Measurements from ENCODE around the gene ANKRD24. TPM values are rescaled to one million over a fixed set of nuclear protein-coding genes. Genes with fewer than 3 reads are reported as not detected.

The ANKRD24 gene
- total and polyA plus RNA-seq, 4 donors: 0.28 to 2.5 (median 1.4) TPM

GRCh38 chr19:4196009-4196408 lies 13.5 kb downstream of the ANKRD24 start:
- Histone ChIP-seq H3K4me3 (ENCODE audit: low read depth in 1 of 3, low read length in 3 of 3) (no peak overlapping the region), H3K36me3 (ENCODE audit: control insufficient read depth in 4 of 4, insufficient read depth in 3 of 4, low read depth in 1 of 4, low read length in 3 of 4) (no peaks in the 10 kb centered on the region), H3K27ac (ENCODE audit: low read depth in 1 of 2, low read length in 2 of 2) (no peak overlapping the region), H3K9me3 (ENCODE audit: control insufficient read depth in 4 of 4, low read length in 3 of 4) (no peaks in the 10 kb centered on the region), H3K9ac (ENCODE audit: low read depth in 1 of 2, low read length in 2 of 2) (no peak overlapping the region), H3K4me1 (ENCODE audit: control insufficient read depth in 4 of 4, insufficient read depth in 4 of 4, low read length in 3 of 4) (no peaks in the 10 kb centered on the region), H3K27me3 (ENCODE audit: control insufficient read depth in 4 of 4, insufficient read depth in 4 of 4, low read length in 3 of 4) (no peaks in the 10 kb centered on the region)
- TF ChIP-seq RXRA (IDR thresholded peaks at IDR 0.05): no peak
- TF ChIP-seq MAX (IDR thresholded peaks at IDR 0.05): no peak
- no peak for TF ChIP-seq ATF3 (IDR thresholded peaks at IDR 0.05)
- TF ChIP-seq, protein P1, sequence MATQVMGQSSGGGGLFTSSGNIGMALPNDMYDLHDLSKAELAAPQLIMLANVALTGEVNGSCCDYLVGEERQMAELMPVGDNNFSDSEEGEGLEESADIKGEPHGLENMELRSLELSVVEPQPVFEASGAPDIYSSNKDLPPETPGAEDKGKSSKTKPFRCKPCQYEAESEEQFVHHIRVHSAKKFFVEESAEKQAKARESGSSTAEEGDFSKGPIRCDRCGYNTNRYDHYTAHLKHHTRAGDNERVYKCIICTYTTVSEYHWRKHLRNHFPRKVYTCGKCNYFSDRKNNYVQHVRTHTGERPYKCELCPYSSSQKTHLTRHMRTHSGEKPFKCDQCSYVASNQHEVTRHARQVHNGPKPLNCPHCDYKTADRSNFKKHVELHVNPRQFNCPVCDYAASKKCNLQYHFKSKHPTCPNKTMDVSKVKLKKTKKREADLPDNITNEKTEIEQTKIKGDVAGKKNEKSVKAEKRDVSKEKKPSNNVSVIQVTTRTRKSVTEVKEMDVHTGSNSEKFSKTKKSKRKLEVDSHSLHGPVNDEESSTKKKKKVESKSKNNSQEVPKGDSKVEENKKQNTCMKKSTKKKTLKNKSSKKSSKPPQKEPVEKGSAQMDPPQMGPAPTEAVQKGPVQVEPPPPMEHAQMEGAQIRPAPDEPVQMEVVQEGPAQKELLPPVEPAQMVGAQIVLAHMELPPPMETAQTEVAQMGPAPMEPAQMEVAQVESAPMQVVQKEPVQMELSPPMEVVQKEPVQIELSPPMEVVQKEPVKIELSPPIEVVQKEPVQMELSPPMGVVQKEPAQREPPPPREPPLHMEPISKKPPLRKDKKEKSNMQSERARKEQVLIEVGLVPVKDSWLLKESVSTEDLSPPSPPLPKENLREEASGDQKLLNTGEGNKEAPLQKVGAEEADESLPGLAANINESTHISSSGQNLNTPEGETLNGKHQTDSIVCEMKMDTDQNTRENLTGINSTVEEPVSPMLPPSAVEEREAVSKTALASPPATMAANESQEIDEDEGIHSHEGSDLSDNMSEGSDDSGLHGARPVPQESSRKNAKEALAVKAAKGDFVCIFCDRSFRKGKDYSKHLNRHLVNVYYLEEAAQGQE (IDR thresholded peaks at IDR 0.05): no peak
- TF ChIP-seq SP1 (IDR thresholded peaks at IDR 0.05): no peak
- TF ChIP-seq JUND (IDR thresholded peaks at IDR 0.05): no peak
- TF ChIP-seq HNF4G (IDR thresholded peaks at IDR 0.05): no peak
- TF ChIP-seq TAF1 (conservative IDR thresholded peaks at IDR 0.05): no peak
- no peak for TF ChIP-seq FOXA2 (IDR thresholded peaks at IDR 0.05)
- TF ChIP-seq RAD21 (IDR thresholded peaks at IDR 0.05): no peak
- no peak for TF ChIP-seq FOXA1 (IDR thresholded peaks at IDR 0.05)
- 85% methylated on average over 8 of the region's 8 CpGs for WGBS
- DNase-seq (ENCODE audit: low spot score): no peak

DNA sequence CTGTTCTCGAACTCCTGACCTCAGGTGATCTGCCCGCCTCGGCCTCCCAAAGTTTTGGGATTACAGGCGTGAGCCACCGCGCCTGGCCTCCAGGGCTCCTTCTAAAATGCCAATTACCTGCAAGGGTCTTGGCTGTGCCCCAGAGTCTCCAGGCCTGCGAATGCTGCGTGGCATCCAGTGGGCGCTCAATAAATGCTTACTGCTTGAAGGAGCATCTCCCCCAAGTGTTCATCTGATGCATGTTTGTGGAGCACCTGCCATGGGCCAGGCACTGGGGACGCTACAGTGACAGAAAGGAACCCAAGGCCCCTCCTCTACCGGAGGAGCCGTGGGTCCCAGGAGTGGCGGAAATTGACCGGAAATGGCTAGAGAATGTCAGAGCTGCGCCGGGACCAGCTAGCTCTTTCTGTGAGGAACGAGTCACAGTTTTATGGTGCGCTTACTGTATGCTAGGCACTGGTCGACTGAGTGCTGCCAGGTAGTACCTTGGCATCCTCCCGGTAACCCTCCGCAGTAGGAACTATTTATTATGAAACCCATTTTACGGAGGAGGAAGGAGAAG lies 14.2 kb downstream of the ANKRD24 start:
- H3K36me3 ChIP-seq (ENCODE audit: control insufficient read depth in 4 of 4, insufficient read depth in 3 of 4, low read depth in 1 of 4, low read length in 3 of 4): no peaks in the 10 kb centered on the region
- H3K27me3 ChIP-seq (ENCODE audit: control insufficient read depth in 4 of 4, insufficient read depth in 4 of 4, low read length in 3 of 4): no peaks in the 10 kb centered on the region
- H3K9me3 ChIP-seq (ENCODE audit: control insufficient read depth in 4 of 4, low read length in 3 of 4): no peaks in the 10 kb centered on the region
- H3K9ac ChIP-seq (ENCODE audit: low read depth in 1 of 2, low read length in 2 of 2): no peak overlapping the region
- TF ChIP-seq FOXA2 (IDR thresholded peaks at IDR 0.05) (no peak), NR2F2 (IDR thresholded peaks at IDR 0.05) (no peak), TAF1 (conservative IDR thresholded peaks at IDR 0.05) (no peak)
- no peak overlapping the region for H3K4me3 ChIP-seq (ENCODE audit: low read depth in 1 of 3, low read length in 3 of 3)
- WGBS: 92% methylated on average over 22 of the region's 22 CpGs
- DNase-seq (ENCODE audit: low spot score): no peak
- no peak overlapping the region for H3K27ac ChIP-seq (ENCODE audit: low read depth in 1 of 2, low read length in 2 of 2)
- H3K4me1 ChIP-seq (ENCODE audit: control insufficient read depth in 4 of 4, insufficient read depth in 4 of 4, low read length in 3 of 4): no peaks in the 10 kb centered on the region

GRCh38 chr19:4197228-4197624 lies 14.7 kb downstream of the ANKRD24 start:
- WGBS: 81% methylated on average over 5 of the region's 5 CpGs
- Histone ChIP-seq H3K36me3 (ENCODE audit: control insufficient read depth in 4 of 4, insufficient read depth in 3 of 4, low read depth in 1 of 4, low read length in 3 of 4) (no peaks in the 10 kb centered on the region), H3K9ac (ENCODE audit: low read depth in 1 of 2, low read length in 2 of 2) (no peak overlapping the region), H3K27me3 (ENCODE audit: control insufficient read depth in 4 of 4, insufficient read depth in 4 of 4, low read length in 3 of 4) (no peaks in the 10 kb centered on the region), H3K27ac (ENCODE audit: low read depth in 1 of 2, low read length in 2 of 2) (no peak overlapping the region), H3K9me3 (ENCODE audit: control insufficient read depth in 4 of 4, low read length in 3 of 4) (no peaks in the 10 kb centered on the region), H3K4me3 (ENCODE audit: low read depth in 1 of 3, low read length in 3 of 3) (no peak overlapping the region), H3K4me1 (ENCODE audit: control insufficient read depth in 4 of 4, insufficient read depth in 4 of 4, low read length in 3 of 4) (no peaks in the 10 kb centered on the region)
- no peak for DNase-seq (ENCODE audit: low spot score)
- TF ChIP-seq TAF1 (conservative IDR thresholded peaks at IDR 0.05): no peak
- no peak for TF ChIP-seq MAX (IDR thresholded peaks at IDR 0.05)
- no peak for TF ChIP-seq GABPA (IDR thresholded peaks at IDR 0.05 in 1 of 2, conservative IDR thresholded peaks at IDR 0.05 in 1 of 2)
- TF ChIP-seq RXRA (IDR thresholded peaks at IDR 0.05): no peak

Data from liver (tissue), 9 donors.